DND-41 (cell line): Measurements from ENCODE around the gene TSPOAP1.

ENCODE experiments used
- ATAC-seq: fragments of 200-7000 bp; cut with Tn5 transposase; 3 replicates; pipeline ENCODE4 v1.9.1; 2021; ENCODE audit warnings: low read depth; ENCODE audit not compliant: insufficient read depth
- DNase-seq: peaks from one replicate; pipeline ENCODE4 v3.0.0-alpha.2; 2020
- H2AFZ ChIP-seq: 2 replicates; pipeline ENCODE4 v1.6.0; 2012; ENCODE audit warnings: low read depth, low read length
- H3K27ac ChIP-seq: 2 replicates; pipeline ENCODE4 v1.5.1; 2012; ENCODE audit warnings: low read length, inconsistent platforms
- H3K27me3 ChIP-seq: fragments of 200-600 bp; sonication (generic); 2 replicates; pipeline ENCODE4 v1.6.0; 2012; ENCODE audit warnings: low read length, mild to moderate bottlenecking, inconsistent platforms; ENCODE audit not compliant: insufficient read depth, poor library complexity
- H3K36me3 ChIP-seq: 2 replicates; pipeline ENCODE4 v1.5.1; 2012; ENCODE audit warnings: low read length, inconsistent platforms; ENCODE audit not compliant: insufficient read depth
- H3K4me1 ChIP-seq: 2 replicates; pipeline ENCODE4 v1.5.1; 2012; ENCODE audit warnings: mild to moderate bottlenecking, low read length; ENCODE audit not compliant: insufficient read depth
- H3K4me2 ChIP-seq: 2 replicates; pipeline ENCODE4 v1.6.0; 2012; ENCODE audit warnings: mild to moderate bottlenecking, moderate library complexity, low read length, inconsistent platforms; ENCODE audit not compliant: insufficient read depth
- H3K4me3 ChIP-seq, 2 experiments: fragments of 200-600 bp in 1 of 2; shearing (Covaris generic) in 1 of 2; 2 replicates each; pipeline ENCODE4 v1.5.1; 2012 to 2016; ENCODE audit warnings: inconsistent platforms in 2 of 2, low read length in 2 of 2, mild to moderate bottlenecking in 2 of 2, low read depth in 1 of 2, moderate library complexity in 1 of 2
- H3K79me2 ChIP-seq: 2 replicates; pipeline ENCODE4 v1.6.0; 2012; ENCODE audit warnings: low read length, inconsistent platforms; ENCODE audit not compliant: insufficient read depth
- H3K9ac ChIP-seq: 2 replicates; pipeline ENCODE4 v1.6.0; 2012; ENCODE audit warnings: low read depth, mild to moderate bottlenecking, inconsistent platforms, low read length, moderate library complexity
- H3K9me3 ChIP-seq: 2 replicates; pipeline ENCODE4 v1.5.1; 2012; ENCODE audit warnings: low read length, moderate library complexity, mild to moderate bottlenecking, inconsistent platforms; ENCODE audit not compliant: insufficient read depth, severe bottlenecking
- H4K20me1 ChIP-seq: 2 replicates; pipeline ENCODE4 v1.6.0; 2012; ENCODE audit warnings: low read length; ENCODE audit not compliant: insufficient read depth
- EZH2 ChIP-seq: IDR thresholded peaks from 3 replicates; pipeline ENCODE4 v1.6.1; 2012; ENCODE audit warnings: borderline replicate concordance, low read depth, mild to moderate bottlenecking, moderate library complexity, low read length, inconsistent platforms; ENCODE audit not compliant: severe bottlenecking
- TF ChIP-seq, protein P1 (sequence below): IDR thresholded peaks from 2 replicates; pipeline ENCODE4 v1.5.1; 2012; ENCODE audit warnings: borderline replicate concordance, low read length, moderate library complexity, mild to moderate bottlenecking; ENCODE audit not compliant: poor library complexity, severe bottlenecking; ENCODE audit errors: extremely low read depth

The TSPOAP1 gene

DNA sequence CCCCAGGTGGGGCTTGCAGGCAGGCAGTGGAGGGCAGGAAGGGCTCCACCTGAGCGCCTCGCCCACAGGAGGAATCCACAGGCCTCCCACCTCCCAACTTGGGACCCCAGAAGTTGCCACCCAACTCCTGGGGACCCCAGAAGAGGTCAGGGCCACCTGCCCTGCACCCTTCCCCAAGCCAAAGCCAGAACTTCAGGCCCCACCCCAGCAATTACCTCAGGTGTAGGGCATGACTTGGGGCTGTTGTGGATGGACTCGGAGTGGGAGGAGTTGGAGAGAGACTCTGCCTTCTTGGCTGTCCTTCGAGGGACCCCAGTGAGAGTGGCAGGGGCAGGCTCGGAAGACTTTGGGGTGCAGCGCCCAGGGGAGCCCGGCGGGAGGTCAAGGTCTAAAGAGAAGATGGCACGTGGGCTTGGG is 10.5 kb downstream of the TSPOAP1 start:
- Histone ChIP-seq H3K27ac (no peak overlapping the region), H4K20me1 (no peaks in the 10 kb centered on the region; the same call in 1 of the 2 replicates), H3K4me1 (no peaks in the 10 kb centered on the region), H3K4me2 (no peak overlapping the region), H3K4me3 (no peak overlapping the region), H3K27me3 (no peaks in the 10 kb centered on the region), H3K79me2 (no peaks in the 10 kb centered on the region), H3K9ac (no peak overlapping the region), H3K9me3 (no peaks in the 10 kb centered on the region), H2AFZ (no peak overlapping the region), H3K36me3 (peaks cover 13% of the 10 kb centered on the region)
- DNase-seq, result no peak
- TF ChIP-seq, protein P1, sequence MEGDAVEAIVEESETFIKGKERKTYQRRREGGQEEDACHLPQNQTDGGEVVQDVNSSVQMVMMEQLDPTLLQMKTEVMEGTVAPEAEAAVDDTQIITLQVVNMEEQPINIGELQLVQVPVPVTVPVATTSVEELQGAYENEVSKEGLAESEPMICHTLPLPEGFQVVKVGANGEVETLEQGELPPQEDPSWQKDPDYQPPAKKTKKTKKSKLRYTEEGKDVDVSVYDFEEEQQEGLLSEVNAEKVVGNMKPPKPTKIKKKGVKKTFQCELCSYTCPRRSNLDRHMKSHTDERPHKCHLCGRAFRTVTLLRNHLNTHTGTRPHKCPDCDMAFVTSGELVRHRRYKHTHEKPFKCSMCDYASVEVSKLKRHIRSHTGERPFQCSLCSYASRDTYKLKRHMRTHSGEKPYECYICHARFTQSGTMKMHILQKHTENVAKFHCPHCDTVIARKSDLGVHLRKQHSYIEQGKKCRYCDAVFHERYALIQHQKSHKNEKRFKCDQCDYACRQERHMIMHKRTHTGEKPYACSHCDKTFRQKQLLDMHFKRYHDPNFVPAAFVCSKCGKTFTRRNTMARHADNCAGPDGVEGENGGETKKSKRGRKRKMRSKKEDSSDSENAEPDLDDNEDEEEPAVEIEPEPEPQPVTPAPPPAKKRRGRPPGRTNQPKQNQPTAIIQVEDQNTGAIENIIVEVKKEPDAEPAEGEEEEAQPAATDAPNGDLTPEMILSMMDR, result no peak
- TF ChIP-seq EZH2, result no peak
- ATAC-seq, result no peak

DNA sequence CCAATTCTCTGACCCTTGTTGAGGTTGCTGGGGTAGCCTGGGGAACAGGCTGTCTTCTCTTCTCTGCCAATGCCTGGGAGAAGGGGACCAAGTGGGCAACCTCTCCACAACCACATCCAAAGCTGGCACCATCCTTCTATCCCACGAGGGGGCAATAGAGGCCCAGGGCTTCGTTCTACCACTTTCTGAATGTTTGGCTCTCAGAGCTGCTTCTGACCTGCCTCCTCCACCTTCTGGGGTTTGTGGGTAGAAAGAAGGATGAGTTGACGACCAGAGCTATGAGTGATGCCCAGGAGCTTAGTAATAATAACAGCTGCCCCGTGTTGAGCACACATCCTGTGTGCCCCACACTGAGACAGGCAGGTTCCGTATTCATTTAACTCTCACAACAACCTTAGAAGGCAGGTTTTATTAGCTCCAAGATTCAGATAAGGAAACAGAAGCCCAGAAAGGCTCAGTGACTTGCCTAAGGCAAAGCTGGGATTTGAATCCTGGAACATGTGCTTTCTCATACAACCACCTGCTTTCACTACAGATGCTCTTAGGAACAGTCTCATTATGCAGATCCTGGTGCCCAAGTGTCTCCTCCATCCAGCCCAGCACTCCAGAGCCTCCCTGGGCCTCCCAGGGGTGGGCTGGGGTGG is 11.1 kb downstream of the TSPOAP1 start:
- no peaks in the 10 kb centered on the region for H3K9me3 ChIP-seq
- no peaks in the 10 kb centered on the region for H3K79me2 ChIP-seq
- H2AFZ ChIP-seq, result no peak overlapping the region
- no peaks in the 10 kb centered on the region; the same call in 1 of the 2 replicates for H4K20me1 ChIP-seq
- H3K4me3 ChIP-seq, result no peak overlapping the region
- ATAC-seq, result peak; percentile 59
- no peak overlapping the region for H3K27ac ChIP-seq
- no peak overlapping the region for H3K9ac ChIP-seq
- no peaks in the 10 kb centered on the region for H3K4me1 ChIP-seq
- no peak for TF ChIP-seq EZH2
- TF ChIP-seq, protein P1, result peak; percentile 63
- peak; percentile 59 for DNase-seq
- H3K4me2 ChIP-seq, result no peak overlapping the region
- H3K36me3 ChIP-seq, result peaks cover 7% of the 10 kb centered on the region
- no peaks in the 10 kb centered on the region for H3K27me3 ChIP-seq

DNA sequence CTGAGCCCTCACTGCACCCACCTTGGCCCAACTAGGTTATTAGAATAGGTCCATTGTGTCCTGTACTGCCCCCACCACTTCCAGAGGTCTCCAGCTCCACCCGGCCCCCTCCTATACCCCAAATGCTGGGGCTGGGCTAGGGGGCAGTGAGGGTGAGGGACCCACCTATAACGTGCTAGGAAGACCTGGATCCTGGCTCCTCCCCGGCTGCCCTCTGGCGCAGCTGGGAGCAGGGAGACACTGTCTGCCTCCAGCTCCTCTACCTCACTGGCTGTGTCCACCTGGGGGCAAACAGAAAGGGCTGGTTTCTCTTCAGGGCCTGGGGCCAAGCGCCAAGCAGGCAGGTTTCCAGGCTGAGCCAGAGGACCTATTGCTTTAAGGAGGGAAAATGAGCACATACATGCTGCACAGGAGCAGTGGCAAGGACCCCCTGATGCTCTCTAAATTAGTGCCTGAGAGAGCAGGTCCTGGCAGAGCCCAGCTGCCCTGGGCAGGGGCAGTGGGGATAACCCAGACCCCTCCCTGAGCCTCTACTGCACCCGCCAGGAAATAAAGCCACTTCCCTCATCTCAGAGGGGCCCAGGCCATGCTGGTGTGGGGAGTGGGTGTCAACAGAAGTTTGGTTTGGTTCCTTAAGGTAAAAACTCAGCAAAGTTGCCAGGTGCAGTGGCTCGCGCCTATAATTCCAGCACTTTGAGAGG is 12.2 kb downstream of the TSPOAP1 start:
- DNase-seq (peak; percentile 4), ATAC-seq (no peak)
- Histone ChIP-seq H3K79me2 (no peaks in the 10 kb centered on the region), H3K27me3 (no peaks in the 10 kb centered on the region), H2AFZ (no peak overlapping the region), H3K9ac (no peak overlapping the region), H3K9me3 (no peaks in the 10 kb centered on the region), H3K4me2 (no peak overlapping the region), H4K20me1 (no peaks in the 10 kb centered on the region), H3K36me3 (no peaks in the 10 kb centered on the region; the same call in none of the 2 replicates), H3K4me1 (no peaks in the 10 kb centered on the region), H3K4me3 (no peak overlapping the region), H3K27ac (no peak overlapping the region)
- TF ChIP-seq, protein P1, result no peak
- no peak for TF ChIP-seq EZH2
